Measurements from ENCODE around the gene NUP43.

DNA sequence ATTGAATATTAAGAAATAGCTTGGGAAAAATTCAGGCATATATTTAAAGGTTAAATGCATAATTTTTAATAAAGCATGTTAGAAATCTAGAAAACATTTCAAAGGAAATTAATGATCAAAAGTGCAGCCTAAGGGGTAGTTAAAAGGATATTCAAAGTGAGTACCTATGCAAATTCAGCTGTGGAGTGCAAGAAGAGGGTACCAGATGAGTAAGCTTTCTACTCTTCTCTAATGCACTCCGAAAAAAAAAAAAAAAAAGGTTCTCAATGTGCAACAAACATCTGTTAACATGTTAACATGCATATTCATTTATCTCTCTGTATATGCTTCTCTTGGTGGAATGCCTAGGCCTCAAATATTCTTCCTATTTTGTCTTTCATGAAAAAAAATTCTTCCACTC lies 65.8 kb downstream of the NUP43 start:
- TF ChIP-seq EZH2 (conservative IDR thresholded peaks at IDR 0.05; ENCODE audit: low read depth, low read length) (no peak), SAFB2 (CRISPR knock-in tag; IDR thresholded peaks at IDR 0.05; ENCODE audit: borderline replicate concordance, low read depth) (no peak), MAFK (conservative IDR thresholded peaks at IDR 0.05 in 1 of 2, IDR thresholded peaks at IDR 0.05 in 1 of 2; ENCODE audit: low read length in 2 of 2) (no peak), NPAS2 (CRISPR knock-in tag; IDR thresholded peaks at IDR 0.05; ENCODE audit: borderline replicate concordance) (no peak), NFIC (IDR thresholded peaks at IDR 0.05; ENCODE audit: low read length) (no peak), SMC3 (IDR thresholded peaks at IDR 0.05; ENCODE audit: low read length) (no peak), PAF1 (CRISPR knock-in tag; IDR thresholded peaks at IDR 0.05) (no peak), ETV5 (CRISPR knock-in tag; IDR thresholded peaks at IDR 0.05; ENCODE audit: borderline replicate concordance) (no peak), CREB1 (IDR thresholded peaks at IDR 0.05) (no peak), CREB1 (CRISPR knock-in tag; IDR thresholded peaks at IDR 0.05) (no peak), RAD21 (CRISPR knock-in tag; IDR thresholded peaks at IDR 0.05) (no peak)
- TF ChIP-seq, protein P1, sequence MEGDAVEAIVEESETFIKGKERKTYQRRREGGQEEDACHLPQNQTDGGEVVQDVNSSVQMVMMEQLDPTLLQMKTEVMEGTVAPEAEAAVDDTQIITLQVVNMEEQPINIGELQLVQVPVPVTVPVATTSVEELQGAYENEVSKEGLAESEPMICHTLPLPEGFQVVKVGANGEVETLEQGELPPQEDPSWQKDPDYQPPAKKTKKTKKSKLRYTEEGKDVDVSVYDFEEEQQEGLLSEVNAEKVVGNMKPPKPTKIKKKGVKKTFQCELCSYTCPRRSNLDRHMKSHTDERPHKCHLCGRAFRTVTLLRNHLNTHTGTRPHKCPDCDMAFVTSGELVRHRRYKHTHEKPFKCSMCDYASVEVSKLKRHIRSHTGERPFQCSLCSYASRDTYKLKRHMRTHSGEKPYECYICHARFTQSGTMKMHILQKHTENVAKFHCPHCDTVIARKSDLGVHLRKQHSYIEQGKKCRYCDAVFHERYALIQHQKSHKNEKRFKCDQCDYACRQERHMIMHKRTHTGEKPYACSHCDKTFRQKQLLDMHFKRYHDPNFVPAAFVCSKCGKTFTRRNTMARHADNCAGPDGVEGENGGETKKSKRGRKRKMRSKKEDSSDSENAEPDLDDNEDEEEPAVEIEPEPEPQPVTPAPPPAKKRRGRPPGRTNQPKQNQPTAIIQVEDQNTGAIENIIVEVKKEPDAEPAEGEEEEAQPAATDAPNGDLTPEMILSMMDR (CRISPR knock-in tag; IDR thresholded peaks at IDR 0.05), result no peak

Measured in HepG2 (cell line).